PC-3 (cell line): ENCODE data around the gene MSI2. TPM values are rescaled to one million over a fixed set of nuclear protein-coding genes. Genes with fewer than 3 reads are reported as not detected.

ENCODE experiments used
- ATAC-seq: fragments of 200-7000 bp; cut with Tn5 transposase; 2 replicates; pipeline ENCODE4 v1.9.1; 2020; ENCODE audit warnings: mild to moderate bottlenecking, moderate library complexity
- BruUV-seq: library from RNA; stranded (reverse); fragments of 400-500 nt; replicated peaks from 2 replicates; lab custom pipeline; 2021; lab: Mats Ljungman, UMichigan
- CTCF ChIA-PET: fragments of 300-600 bp; sonication (Branson Sonifier 250); formaldehyde crosslinking; loops from one replicate; lab custom pipeline; 2022; ENCODE audit warnings: antibody characterized with exemption; lab: Charles Lee
- POLR2A ChIA-PET: fragments of 300-600 bp; sonication (Branson Sonifier 250); formaldehyde crosslinking; loops from one replicate; lab custom pipeline; 2022; ENCODE audit warnings: antibody characterized with exemption; ENCODE audit not compliant: unreplicated experiment; lab: Charles Lee
- DNase-seq: peaks from one replicate; pipeline ENCODE4 v3.0.0-alpha.2; 2015
- H2AFZ ChIP-seq: fragments of 300-600 bp; sonication (generic); 2 replicates; pipeline ENCODE4 v1.6.0; 2016; ENCODE audit warnings: antibody characterized with exemption, low read length
- H3F3A ChIP-seq: fragments of 300-600 bp; sonication (generic); one replicate; pipeline ENCODE4 v1.6.0; 2017; ENCODE audit warnings: antibody characterized with exemption, low read length, control low read depth, mild to moderate bottlenecking; ENCODE audit not compliant: unreplicated experiment
- H3K27ac ChIP-seq: fragments of 300-600 bp; sonication (generic); 2 replicates; pipeline ENCODE4 v1.5.1; 2016; ENCODE audit warnings: mild to moderate bottlenecking, low read length
- H3K27me3 ChIP-seq: fragments of 300-600 bp; sonication (generic); 2 replicates; pipeline ENCODE4 v1.6.1; 2016; ENCODE audit warnings: low read length, mixed read lengths
- H3K36me3 ChIP-seq: fragments of 300-600 bp; sonication (generic); 2 replicates; pipeline ENCODE4 v1.6.1; 2016; ENCODE audit warnings: low read depth, mixed run types, low read length, mixed read lengths
- H3K4me1 ChIP-seq: fragments of 300-600 bp; sonication (generic); 2 replicates; pipeline ENCODE4 v1.5.1; 2016; ENCODE audit warnings: low read length; ENCODE audit not compliant: insufficient read depth
- H3K4me2 ChIP-seq: fragments of 300-600 bp; sonication (generic); 2 replicates; pipeline ENCODE4 v1.6.0; 2016; ENCODE audit warnings: low read length
- H3K4me3 ChIP-seq: fragments of 300-600 bp; sonication (generic); 2 replicates; pipeline ENCODE4 v1.5.1; 2016; ENCODE audit warnings: mild to moderate bottlenecking, low read length, mixed read lengths
- H3K79me2 ChIP-seq: fragments of 300-600 bp; sonication (generic); 2 replicates; pipeline ENCODE4 v1.6.1; 2017; ENCODE audit warnings: low read length, mixed read lengths
- H3K9ac ChIP-seq: fragments of 300-600 bp; sonication (generic); 2 replicates; pipeline ENCODE4 v1.6.0; 2016; ENCODE audit warnings: mild to moderate bottlenecking, low read length
- H3K9me2 ChIP-seq: fragments of 300-600 bp; sonication (generic); replicated peaks from 2 replicates; pipeline ENCODE4 v1.6.1; 2016; ENCODE audit warnings: mixed run types, low read length, mixed read lengths
- H3K9me3 ChIP-seq: fragments of 300-600 bp; sonication (generic); 2 replicates; pipeline ENCODE4 v1.6.1; 2016; ENCODE audit warnings: low read length, mixed read lengths
- H4K20me1 ChIP-seq: fragments of 300-600 bp; sonication (generic); 2 replicates; pipeline ENCODE4 v1.6.1; 2016; ENCODE audit warnings: low read length, mixed read lengths
- CTCF ChIP-seq: fragments of 300-600 bp; sonication (generic); conservative IDR thresholded peaks from 2 replicates; pipeline ENCODE4 v1.5.1; 2017; ENCODE audit warnings: antibody characterized with exemption, low read depth, mild to moderate bottlenecking, low read length
- EZH2 ChIP-seq: fragments of 300-600 bp; sonication (generic); IDR thresholded peaks from one replicate; pipeline ENCODE4 v1.6.1; 2017; ENCODE audit warnings: antibody characterized with exemption, mild to moderate bottlenecking, low read length; ENCODE audit not compliant: unreplicated experiment
- EZH2phosphoT487 ChIP-seq: fragments of 300-600 bp; sonication (generic); IDR thresholded peaks from 2 replicates; pipeline ENCODE4 v1.6.1; 2018; ENCODE audit warnings: mild to moderate bottlenecking, antibody characterized with exemption, low read length, borderline replicate concordance
- intact Hi-C: fragments of 100-400 bp; cut with micrococcal nuclease; formaldehyde crosslinking; loops from 2 replicates; pipeline ENCODE4 v1.9.0; 2023
- total RNA-seq: library from RNA; depleted of rRNA; stranded (reverse); fragments of >200 nt; gene quantifications from 2 replicates; pipeline ENCODE4 v1.2.3, GENCODE V29; 2014

The MSI2 gene
- total RNA-seq, 1 experiment from 2014 or later: 54.7 TPM

GRCh38 chr17:57425903-57426880, 169.9 kb downstream of the MSI2 start:
- H3K27me3 ChIP-seq: no peaks in the 10 kb centered on the region
- DNase-seq: no peak
- ChIA-PET POLR2A (no interaction called here), CTCF (no interaction called here)
- peak overlapping the region; percentile 41 for H3K4me2 ChIP-seq
- BruUV-seq: no TSS peak
- no peak for TF ChIP-seq EZH2phosphoT487
- no peak for TF ChIP-seq CTCF
- no peak for TF ChIP-seq EZH2
- ATAC-seq: no peak
- peak overlapping the region; percentile 86 for H3K27ac ChIP-seq
- H3K79me2 ChIP-seq: peaks cover 23% of the 10 kb centered on the region
- H3K4me1 ChIP-seq: peaks cover 43% of the 10 kb centered on the region
- no peak overlapping the region for H3K4me3 ChIP-seq
- H3K9me3 ChIP-seq: no peaks in the 10 kb centered on the region
- H3K9me2 ChIP-seq: no peaks in the 10 kb centered on the region
- H2AFZ ChIP-seq: no peak overlapping the region
- no peaks in the 10 kb centered on the region for H4K20me1 ChIP-seq
- H3F3A ChIP-seq: no peaks in the 10 kb centered on the region
- peak overlapping the region; percentile 62 for H3K9ac ChIP-seq
- no peaks in the 10 kb centered on the region for H3K36me3 ChIP-seq
- intact Hi-C loops: no loop called here

- TF ChIP-seq EZH2phosphoT487: no peak
- TF ChIP-seq EZH2: no peak
- no peak for TF ChIP-seq CTCF
- POLR2A ChIA-PET: no interaction called here
- intact Hi-C loops: no loop called here
These were observed 173.6 kb downstream of the MSI2 start for GRCh38 chr17:57429966-57430365.

GRCh38 chr17:57431415-57431814, 175.1 kb downstream of the MSI2 start:
- ATAC-seq: no peak
- Histone ChIP-seq H3K4me1 (no peaks in the 10 kb centered on the region), H3K79me2 (peaks cover 5% of the 10 kb centered on the region; the same call in 1 of the 2 replicates), H3K4me2 (no peak overlapping the region), H3F3A (no peaks in the 10 kb centered on the region), H3K36me3 (no peaks in the 10 kb centered on the region; the same call in 1 of the 2 replicates), H3K9me3 (no peaks in the 10 kb centered on the region), H4K20me1 (no peaks in the 10 kb centered on the region), H3K4me3 (no peak overlapping the region), H3K9me2 (no peaks in the 10 kb centered on the region), H3K27ac (no peak overlapping the region), H2AFZ (no peak overlapping the region), H3K27me3 (no peaks in the 10 kb centered on the region), H3K9ac (no peak overlapping the region)
- ChIA-PET POLR2A (no interaction called here), CTCF (no interaction called here)
- DNase-seq: no peak
- intact Hi-C loops: no loop called here
- no TSS peak for BruUV-seq
- no peak for TF ChIP-seq EZH2
- TF ChIP-seq EZH2phosphoT487: no peak
- TF ChIP-seq CTCF: no peak

More at GRCh38 chr17:57429966-57430365, 173.6 kb downstream of the MSI2 start:
- no peaks in the 10 kb centered on the region; the same call in 1 of the 2 replicates for H3K36me3 ChIP-seq
- no TSS peak for BruUV-seq
- H3K27ac ChIP-seq: no peak overlapping the region
- H3K9ac ChIP-seq: no peak overlapping the region
- no peaks in the 10 kb centered on the region for H3K9me2 ChIP-seq
- CTCF ChIA-PET: no interaction called here
- ATAC-seq: no peak
- H4K20me1 ChIP-seq: no peaks in the 10 kb centered on the region
- DNase-seq: no peak
- peaks cover 14% of the 10 kb centered on the region for H3K4me1 ChIP-seq
- peaks cover 12% of the 10 kb centered on the region for H3K79me2 ChIP-seq
- H3K4me3 ChIP-seq: no peak overlapping the region
- H3K27me3 ChIP-seq: no peaks in the 10 kb centered on the region
- no peak overlapping the region for H2AFZ ChIP-seq
- H3K9me3 ChIP-seq: no peaks in the 10 kb centered on the region
- H3F3A ChIP-seq: no peaks in the 10 kb centered on the region
- no peak overlapping the region for H3K4me2 ChIP-seq
